Measurements from ENCODE around the gene GLT8D1. TPM values are rescaled to one million over a fixed set of nuclear protein-coding genes. Genes with fewer than 3 reads are reported as not detected.
A peak's percentile ranks its signal among the peaks of the same experiment; 100 is the strongest.

GLT8D1 gene
- total and polyA plus RNA-seq, 2 donors (not counting 1 experiment from before 2014, with no cell fraction given), result 28.1 to 28.7 TPM

DNA sequence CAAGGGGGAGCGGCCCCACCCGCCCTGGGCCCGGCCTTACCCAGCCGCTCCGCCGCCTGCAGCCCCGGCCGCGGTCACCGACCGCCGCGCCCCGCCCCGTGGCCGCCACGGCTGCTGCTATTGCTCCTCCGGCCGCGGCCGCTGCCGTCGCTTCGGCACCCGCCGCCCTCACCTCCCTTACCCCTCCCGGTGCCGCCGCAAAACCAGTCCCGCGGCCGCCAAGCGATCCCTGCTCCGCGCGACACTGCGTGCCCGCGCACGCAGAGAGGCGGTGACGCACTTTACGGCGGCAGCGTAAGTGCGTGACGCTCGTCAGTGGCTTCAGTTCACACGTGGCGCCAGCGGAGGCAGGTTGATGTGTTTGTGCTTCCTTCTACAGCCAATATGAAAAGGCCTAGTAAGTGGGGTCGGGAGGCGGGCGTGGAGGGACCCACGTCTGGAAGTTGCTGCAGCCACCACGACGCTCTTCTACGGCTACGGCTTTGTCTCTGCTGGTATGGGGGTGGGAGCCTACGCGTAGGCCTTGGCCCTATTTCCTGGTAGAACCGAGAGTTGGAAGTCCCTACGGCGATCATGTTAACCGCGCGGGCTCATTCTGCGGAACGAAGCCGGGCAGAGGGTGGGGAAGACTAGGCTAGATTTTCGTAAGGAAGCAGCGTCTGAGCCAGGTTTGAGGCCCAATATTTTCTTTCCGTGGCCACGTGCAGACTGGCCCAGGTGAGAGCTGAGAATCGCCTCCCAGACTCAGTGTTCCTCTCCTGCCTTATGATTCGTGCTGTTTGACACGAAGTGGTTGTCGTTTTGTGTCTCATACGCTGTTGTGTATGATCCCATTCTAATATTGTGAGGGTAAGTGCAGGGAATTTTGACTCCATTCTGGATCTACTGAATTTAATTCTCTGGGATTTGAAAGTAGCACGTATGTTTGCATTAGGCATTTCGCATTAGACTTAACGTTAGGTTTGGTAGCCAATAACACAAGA, 19.6 kb downstream of the GLT8D1 start, which contains the start of the genes GNL3 and PBRM1:
TSS of gene GNL3 (plus strand) at position 324 of the 983 bp plus-strand sequence. CDS start at position 385, 61 bp downstream.
TSS of gene PBRM1 (minus strand) at position 205 of the 983 bp plus-strand sequence.
- peaks cover 0 to 41% of the 10 kb centered on the region in 2 experiments for H3K36me3 ChIP-seq (replicated peaks in 1 of 2; ENCODE audit: control extremely low read depth in 1 of 2, control insufficient read depth in 1 of 2, extremely low read depth in 1 of 2, insufficient read depth in 2 of 2, low read length in 1 of 2)

More for the DNA sequence above, 19.6 kb downstream of the GLT8D1 start, which contains the start of the genes GNL3 and PBRM1:
- H3K9ac ChIP-seq (ENCODE audit: low read length), result peak within 1 kb of the TSS; percentile 82
- POLR2A ChIA-PET, result interaction anchor here (3.1 kb wide), 1 partner anchor 20 kb away, joined by 9 read pairs; the partner anchor contains the start of genes GLT8D1 and SPCS1
- peaks cover 18% of the 10 kb centered on the region for H4K20me1 ChIP-seq (ENCODE audit: control insufficient read depth, insufficient read depth, low read length, poor library complexity, severe bottlenecking)
- Mint-ChIP-seq H3K9me3 (ENCODE audit: insufficient read depth) (no peaks in the 10 kb centered on the region), H3K27ac (peak within 1 kb of the TSS; percentile 100), H3K27me3 (no peaks in the 10 kb centered on the region), H3K4me3 (peak within 1 kb of the TSS; percentile 99), H3K4me1 (peaks cover 36% of the 10 kb centered on the region)
- H2AFZ ChIP-seq (ENCODE audit: insufficient read depth, low read depth, low read length, poor library complexity, severe bottlenecking), result peak within 1 kb of the TSS; percentile 75
- DNase-seq, result peak; percentile 98
- peak within 1 kb of the TSS; percentile 67 to 90 (median 86) for H3K4me3 ChIP-seq (ENCODE audit: control extremely low read depth in 1 of 5, extremely low read depth in 1 of 5, insufficient read depth in 1 of 5, low read depth in 2 of 5, low read length in 4 of 5)
- TF ChIP-seq, protein P1, sequence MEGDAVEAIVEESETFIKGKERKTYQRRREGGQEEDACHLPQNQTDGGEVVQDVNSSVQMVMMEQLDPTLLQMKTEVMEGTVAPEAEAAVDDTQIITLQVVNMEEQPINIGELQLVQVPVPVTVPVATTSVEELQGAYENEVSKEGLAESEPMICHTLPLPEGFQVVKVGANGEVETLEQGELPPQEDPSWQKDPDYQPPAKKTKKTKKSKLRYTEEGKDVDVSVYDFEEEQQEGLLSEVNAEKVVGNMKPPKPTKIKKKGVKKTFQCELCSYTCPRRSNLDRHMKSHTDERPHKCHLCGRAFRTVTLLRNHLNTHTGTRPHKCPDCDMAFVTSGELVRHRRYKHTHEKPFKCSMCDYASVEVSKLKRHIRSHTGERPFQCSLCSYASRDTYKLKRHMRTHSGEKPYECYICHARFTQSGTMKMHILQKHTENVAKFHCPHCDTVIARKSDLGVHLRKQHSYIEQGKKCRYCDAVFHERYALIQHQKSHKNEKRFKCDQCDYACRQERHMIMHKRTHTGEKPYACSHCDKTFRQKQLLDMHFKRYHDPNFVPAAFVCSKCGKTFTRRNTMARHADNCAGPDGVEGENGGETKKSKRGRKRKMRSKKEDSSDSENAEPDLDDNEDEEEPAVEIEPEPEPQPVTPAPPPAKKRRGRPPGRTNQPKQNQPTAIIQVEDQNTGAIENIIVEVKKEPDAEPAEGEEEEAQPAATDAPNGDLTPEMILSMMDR (IDR thresholded peaks at IDR 0.05), result no peak
- no peak for TF ChIP-seq EZH2 (IDR thresholded peaks at IDR 0.05; ENCODE audit: borderline replicate concordance, insufficient read depth, low read depth, low read length, poor library complexity, severe bottlenecking)
- 0% methylated on average over 74 of the region's 82 CpGs for WGBS (ENCODE audit: insufficient coverage)
- intact Hi-C loops (cut with micrococcal nuclease), result loop anchor here (1.0 to 5.0 kb wide), 7 partner anchors 20 to 661 kb away; partner anchors contain the start of genes DCP1A, NEK4, NISCH and RFT1
- no peaks in the 10 kb centered on the region for H3K27me3 ChIP-seq (replicated peaks in 1 of 4; ENCODE audit: control extremely low read depth in 1 of 4, control insufficient read depth in 3 of 4, insufficient read depth in 4 of 4, low read length in 3 of 4)
- peaks cover 20 to 21% of the 10 kb centered on the region in 2 donors for H3K4me1 ChIP-seq (ENCODE audit: control insufficient read depth in 2 of 2, insufficient read depth in 2 of 2, low read length in 2 of 2)
- peak within 1 kb of the TSS; percentile 92 to 97 for H3K27ac ChIP-seq (ENCODE audit: low read length in 2 of 2)
- ATAC-seq (ENCODE audit: low read depth), result peak; percentile 86
- peaks cover 64% of the 10 kb centered on the region for H3K79me2 ChIP-seq (ENCODE audit: control insufficient read depth, insufficient read depth, low read length)
- H3K9me3 ChIP-seq (ENCODE audit: control extremely low read depth in 1 of 3, control insufficient read depth in 2 of 3, insufficient read depth in 1 of 3, low read length in 2 of 3), result no peaks in the 10 kb centered on the region
- peak within 1 kb of the TSS; percentile 88 for H3K4me2 ChIP-seq (replicated peaks; ENCODE audit: low read depth, low read length, poor library complexity, severe bottlenecking)
- CTCF ChIA-PET, result no interaction called here
